GM18870 (cell line): ENCODE results near the gene FAM9C.
"Not testable (repeated sequence)": the region's sequence is repeated elsewhere in the genome, so short reads cannot be mapped to it uniquely, and the experiment has no call there.

Source experiments
- ATAC-seq: cut with Tn5 transposase; IDR thresholded peaks from one replicate; pipeline ENCODE4 v1.9.1; 2021; ENCODE audit warnings: moderate library complexity; ENCODE audit not compliant: unreplicated experiment

Gene FAM9C

DNA sequence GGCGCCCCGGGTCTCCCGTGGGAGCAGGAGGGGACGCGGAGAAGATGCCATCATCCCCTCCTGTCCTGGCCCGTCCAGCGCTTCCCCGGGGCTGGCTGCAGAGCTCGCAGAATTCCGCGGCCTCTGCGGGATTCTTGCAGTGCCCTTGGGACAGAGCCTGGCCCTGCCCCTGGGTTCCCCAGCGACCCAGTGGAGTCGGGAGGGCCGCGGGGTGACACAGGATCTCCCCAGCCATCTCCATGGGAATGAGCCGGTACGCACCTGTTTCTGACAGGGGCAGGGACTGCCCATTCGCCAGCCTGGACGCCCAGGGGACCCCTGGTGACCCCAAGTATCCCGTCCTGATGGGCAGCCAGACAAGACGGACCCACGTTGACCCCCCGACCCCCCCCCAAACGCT, 482 bp downstream of the FAM9C start:
- ATAC-seq, result no peak

DNA sequence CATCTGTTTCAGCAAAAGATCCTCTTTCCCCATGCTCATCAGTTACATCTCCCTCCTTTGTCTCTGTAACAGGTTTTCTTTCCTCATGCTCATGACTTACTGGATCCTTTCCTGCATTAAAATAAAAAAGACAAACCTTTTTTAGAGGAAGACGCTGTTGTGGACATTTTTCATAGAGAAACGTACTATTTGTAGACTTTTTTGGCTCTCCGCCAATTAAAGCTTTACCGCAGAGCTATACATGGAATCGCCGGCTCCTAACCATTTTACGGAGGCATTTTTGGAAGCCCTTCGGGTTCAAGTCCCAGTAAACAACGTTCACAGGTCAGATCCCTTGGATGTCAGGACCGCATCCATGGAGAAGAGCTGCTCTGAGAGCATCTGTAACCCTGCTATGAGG, 1.3 kb downstream of the FAM9C start:
- ATAC-seq, result no peak

DNA sequence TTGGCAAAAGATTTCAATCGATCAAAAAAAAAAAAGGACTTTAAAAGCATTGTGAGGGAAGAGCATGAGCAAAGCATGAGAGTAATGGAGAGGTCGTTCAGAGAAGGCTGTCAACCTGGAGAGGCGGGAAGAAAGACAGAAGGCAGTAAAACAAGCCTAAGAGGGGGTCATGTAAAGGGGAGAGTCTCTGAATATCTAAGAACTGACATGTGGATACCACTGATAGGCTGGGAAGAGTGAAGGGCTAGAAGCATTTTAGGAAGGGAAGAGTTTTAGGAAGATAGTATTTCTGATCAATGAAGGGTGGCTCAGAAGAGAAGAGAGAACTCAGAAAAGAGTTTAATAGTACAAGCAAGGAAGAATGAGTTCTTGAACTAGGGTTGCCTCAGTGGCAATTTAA, 7.5 kb downstream of the FAM9C start:
- ATAC-seq, result no peak

DNA sequence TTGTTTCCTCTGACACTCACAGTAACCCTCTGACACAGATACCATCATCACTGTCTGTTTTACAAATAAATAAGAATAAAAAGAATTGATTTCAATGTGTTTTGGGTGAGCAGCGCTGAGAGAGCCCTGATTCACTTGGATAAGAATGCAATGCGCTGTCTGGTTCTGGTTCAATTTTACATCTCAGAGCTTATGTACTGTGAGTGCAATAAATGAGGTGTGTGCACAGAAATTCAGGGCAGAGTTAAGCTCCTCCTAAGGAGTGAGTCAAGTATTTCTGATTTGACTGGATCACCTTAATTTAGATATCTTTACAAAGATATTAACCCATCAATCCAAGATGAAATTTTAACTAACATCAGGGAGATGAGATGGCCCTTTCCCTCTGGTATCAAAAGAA, 11.2 kb downstream of the FAM9C start:
- no peak for ATAC-seq

DNA sequence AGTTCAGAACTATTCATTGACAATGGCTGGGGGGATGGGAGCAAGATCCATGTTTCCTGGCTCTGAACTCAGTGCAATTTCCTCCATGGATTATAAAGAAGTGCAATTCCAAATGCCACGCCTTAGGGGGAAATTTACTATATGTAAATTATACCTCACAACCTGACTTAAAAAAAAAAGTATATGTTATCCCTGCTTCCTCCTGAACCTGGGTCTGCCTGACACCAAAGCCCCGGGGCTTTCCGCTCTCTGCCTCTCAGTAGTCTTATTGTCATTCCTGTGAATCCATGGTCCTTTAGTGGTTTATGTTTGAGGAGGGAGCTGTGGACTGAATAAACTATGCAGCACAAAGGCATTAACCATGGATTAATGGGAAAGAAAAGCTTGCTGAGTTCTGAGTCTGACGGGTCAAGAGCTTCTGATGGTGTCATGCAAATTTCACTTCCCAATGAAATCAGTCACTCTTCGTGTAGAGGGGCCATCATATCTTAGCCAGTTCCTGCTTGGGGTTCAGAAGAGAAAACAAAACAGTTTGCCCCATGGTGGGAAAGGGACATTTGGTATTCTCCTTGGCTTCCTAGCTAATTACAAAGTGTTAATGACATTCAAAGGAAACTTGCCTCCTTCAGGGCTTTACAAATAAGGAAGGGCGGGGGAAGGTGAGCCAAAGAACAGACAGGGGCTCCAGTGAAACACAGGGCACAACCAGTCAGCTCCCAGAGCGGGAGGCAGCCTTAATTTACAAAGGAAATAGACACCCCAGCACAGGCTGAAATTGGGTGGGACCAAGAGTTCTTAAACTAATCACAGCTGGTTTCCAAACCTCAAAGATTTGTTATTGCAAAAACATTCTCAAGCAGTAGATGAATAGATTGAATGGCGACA, 14.3 kb downstream of the FAM9C start:
- no peak for ATAC-seq

DNA sequence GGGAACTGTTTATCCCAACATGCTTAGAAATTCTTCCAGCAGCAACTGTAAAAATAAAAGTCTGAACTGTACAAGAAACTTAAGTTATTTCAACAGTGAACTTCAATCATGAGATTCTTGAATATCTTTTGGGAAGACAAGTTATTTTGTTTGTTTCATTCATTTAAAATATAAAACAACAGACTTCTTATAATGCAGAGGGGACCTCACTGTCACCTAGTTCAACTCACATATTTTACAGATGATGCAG, 14.9 kb downstream of the FAM9C start:
- no peak for ATAC-seq

DNA sequence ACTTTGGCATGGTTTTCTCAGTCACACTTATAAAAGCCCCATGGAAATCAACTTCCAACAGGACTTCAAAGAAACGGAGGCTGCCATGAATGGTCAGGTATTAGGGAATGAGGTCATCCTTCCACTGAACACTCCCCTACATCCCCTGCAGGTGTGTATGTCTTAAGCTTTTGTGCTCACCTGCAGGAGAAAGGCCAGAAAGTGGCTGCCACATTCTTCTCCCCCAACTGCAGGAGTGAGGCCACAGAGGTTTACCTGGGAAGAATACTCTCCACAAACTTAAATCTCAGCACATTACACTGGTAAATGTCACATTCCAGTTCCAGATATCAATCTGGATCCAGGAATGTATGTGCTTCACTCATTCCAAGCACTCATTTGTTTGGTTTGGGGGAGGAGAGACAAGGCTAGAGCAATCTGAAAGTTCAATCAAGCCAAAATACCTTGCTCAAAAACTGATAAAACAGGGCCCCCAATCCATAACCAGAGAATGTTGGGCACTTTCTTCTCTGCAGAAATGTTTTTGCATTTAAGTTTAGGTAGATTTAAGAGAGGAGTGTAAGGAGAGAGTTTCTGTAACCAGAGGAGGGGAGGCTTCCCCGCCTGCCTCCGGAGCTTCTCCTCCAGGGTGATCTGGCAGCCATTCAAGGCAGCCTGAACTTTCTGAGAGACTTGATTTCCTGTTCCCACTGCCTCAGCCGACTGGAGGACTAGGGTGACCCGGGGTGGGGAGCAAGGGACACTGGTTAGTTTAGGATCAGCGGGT, 15.4 kb downstream of the FAM9C start:
- no peak for ATAC-seq

DNA sequence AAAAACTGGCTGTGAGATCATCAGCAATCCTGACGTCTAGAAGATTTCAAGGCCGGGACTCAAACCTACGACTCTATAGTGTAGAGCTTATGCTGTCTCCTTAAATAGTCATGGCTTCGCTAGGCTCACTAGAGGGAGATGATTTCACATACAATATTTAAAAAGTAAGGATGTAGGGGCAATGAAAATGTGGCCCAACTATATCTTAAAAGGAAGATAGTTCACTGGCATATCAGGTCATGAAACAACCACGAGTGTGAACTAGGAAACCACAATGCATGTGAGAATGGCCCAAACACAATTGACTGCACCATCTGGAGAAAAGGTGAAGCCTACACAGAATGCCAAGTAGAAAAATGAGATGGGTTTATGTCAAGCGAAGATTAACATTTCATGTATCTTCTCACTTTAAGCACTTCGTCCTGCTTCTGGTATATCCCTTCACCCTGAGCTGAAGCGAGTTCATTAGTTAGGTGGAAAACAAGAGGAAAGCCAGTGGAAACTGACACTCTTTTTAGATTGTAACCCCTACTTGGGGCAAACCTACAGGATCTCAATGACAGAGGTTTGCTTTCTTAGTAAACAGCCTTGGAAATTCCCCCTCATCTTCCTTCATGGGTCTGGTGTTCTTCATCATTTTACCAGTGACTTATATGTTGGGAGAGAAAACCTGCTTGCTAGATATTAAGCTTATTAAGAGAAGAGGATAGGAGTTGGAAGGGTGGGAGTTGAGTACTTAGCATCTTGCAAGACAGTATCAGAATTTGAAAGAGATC, 17.4 kb downstream of the FAM9C start:
- no peak for ATAC-seq

DNA sequence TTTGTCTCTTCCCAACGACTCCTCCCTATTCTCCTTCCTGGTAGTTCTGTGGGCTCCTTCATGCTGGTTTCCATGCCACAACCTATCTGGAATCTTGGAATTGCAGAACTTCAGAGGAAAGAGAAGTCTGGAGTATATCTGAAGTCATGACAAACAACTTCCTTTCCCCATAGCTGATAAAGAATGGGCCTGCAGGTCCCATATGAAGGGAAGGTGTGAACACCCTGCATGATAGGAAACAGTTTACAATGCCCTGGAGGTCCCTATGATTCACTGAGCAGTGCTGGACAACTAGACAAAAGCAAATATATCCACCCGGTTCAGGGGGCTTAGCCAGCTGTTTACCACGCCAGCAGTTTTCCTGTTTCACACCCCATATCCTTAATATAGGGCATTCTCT, 19.4 kb downstream of the FAM9C start:
- ATAC-seq, result no peak

DNA sequence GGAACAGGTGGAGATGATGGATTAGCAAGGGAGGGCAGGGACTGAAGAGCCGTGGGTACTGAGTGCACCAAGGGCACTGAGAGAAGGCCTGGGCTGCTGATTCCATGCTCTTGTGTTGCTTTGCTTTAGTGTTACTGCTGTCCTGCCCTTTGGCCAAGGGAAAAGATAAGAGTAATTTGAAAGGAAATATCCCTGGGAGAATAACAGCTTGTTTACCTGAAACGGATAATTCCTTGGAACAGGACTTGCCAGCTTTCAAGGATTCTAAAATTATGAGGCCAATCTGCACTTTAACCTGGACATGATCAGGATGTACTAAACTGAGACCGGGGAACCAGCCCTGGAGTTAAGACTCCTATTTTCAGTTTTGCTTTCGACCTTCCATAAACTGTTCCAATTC, 20.4 kb downstream of the FAM9C start:
- ATAC-seq, result no peak

DNA sequence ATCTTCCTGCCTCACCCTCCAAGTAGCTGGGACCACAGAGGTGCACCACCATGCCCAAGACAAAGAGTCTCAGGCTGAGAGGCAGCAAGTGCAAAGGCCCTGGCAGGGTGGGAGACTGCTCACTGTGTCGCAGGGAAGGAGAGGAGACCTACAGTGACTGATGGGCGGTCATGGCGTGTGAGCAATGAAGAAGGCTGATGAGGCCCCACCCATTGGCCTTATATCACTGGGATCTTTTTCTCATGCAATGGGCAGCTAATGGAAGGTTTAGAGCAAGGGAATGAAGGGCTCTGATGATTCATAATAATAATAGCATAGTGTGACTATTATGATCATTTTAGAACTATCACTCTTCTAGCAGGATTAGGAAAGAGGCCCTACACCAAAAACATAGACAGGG, 20.9 kb downstream of the FAM9C start:
- no peak for ATAC-seq

DNA sequence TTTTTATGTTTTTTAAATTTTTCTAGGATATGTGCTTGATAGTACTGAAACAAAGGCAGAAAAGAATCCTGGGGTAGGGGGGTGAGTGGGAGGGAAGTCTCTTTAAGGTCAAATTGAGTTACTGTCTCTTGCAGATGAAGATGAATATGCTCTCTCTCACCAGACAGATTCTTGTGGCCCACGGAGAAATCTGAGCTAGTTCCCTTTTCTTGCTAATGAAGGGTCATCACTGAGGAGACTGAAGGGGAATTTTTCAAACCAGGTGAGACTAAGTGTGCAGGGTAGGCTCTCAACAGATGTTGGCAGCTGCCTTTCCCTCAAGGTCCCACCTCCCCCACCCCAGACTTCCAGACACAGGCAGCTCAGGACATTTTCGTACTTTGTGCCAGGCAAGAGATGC, 21.5 kb downstream of the FAM9C start:
- peak; percentile 87 for ATAC-seq

DNA sequence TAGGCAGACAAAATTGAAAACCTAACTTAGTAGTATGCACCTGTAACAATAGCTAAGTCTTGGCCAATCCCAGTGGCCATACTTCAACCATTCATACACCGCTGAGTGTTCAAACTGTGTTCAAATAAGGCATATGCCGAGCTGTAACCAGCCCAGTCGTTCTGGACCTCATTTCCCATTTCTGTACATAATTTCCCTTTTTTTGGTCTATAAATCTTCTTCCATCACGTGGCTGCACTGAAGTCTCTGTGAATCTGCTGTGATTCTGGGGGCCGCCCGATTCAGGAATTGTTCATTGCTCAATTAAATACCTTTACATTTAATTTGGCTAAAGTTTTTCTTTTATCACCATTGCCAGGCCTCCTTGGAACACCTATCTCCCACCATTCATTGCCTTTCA, 27.7 kb downstream of the FAM9C start:
- not testable (repeated sequence) for ATAC-seq

DNA sequence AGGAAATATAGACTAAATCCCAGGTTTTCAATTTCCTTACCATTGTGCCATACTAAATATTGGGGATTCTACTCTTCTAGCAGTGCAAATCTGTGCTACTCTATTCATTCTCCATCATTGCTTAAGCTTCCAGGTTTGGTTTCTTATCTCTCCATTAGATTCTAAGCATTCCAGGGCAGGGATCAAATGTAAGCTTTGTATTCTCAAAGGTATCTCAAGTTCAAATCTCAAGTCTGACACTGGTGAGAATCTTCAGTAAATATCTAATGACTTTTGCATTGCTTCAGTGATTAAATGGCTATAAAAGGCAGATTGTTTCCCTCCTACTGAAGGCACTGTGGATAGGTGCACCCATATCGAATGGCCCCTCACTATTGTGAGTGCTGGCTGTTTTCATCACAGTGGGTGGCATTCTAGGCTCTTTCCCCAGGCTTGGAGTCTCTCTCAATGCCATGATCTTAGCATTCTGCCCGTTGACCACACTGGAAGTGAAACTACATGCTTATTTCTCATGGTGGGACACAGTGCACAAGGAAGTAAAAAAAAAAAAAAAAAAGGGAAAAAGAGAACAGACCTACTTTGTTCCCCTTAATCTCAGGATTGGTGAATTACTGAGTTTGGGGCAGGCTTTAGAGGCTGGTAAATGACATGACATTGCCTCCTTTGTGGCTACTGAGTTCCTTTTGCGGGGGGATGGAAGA, 28.7 kb downstream of the FAM9C start:
- no peak for ATAC-seq

DNA sequence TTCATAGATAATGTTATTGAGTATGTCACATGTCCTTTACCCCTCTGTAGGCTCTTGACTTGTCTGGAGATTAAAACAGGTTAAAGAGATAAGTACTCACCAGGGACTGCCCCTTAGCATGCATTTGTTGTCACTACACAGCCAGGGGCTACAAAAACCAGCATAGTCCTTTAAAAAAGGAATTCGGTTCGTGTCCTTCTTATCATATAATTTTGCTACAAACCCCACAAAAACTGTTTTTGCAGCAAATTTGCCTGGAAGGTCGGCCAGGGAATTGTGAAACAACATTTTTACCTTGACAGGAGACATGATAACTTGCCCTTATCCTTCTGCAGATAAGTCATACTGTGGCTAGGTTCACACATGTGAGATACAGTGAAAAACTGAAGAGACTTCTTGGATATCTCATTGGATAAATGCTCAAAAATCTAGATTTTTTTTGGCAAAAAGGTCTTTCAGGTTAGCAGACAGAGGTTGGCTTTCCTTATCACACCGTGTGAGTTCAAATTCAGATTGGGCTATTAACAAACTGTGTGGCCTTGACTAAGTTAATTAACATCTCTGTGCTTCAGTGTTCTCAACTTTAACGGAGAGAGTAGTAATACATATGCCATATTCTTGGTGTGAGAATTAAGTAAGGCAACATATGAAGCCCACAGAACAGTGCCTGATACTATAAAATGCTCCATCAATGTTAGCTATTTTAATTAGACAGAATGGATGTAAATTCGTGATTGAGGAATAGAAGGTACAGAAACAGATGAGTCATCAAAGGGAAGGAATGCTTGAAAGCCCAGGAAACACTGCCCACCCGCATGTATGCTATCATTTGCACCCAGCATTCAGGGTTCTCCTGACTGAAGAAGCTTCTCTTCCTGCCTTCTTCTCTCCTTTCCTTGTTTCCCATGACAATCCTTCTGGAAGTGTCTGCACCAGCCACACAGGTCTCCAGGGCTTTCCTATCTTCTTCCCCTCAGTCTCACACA, 30.0 kb downstream of the FAM9C start:
- peak; percentile 20 for ATAC-seq

DNA sequence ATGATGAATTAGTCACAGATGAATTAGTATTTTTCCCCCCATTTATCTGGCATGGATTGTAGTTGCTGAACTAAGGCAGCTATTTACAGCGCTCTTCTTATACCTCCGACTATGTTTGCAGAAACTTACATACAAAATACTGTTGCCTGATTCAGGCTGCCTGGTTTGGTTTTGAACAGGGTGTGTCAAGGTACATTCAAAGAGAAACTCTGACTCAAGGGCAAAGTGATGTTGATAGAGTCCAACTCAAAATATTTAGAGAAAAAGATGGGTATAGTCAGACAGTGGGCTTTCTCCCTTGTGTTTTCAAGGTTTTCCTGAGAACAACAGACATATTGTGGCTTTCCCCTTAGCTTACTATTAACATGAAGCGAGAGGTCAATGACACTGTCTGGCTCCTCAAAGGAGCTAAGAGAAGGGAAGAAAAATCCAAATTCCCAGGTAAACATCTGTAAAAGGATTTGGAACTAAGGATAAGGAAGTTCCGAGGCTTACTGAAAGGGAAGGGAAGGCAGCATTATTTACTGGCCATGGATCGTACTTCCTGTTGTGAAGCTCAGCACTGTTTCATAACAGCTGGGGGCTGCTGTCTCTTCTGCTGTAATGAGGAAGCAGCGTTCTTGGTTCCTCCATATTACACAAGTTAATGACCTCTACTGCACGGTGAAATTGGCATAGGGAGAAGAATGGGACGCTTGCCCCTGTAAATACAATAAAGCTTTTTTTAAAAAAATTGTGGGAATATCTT, 30.9 kb downstream of the FAM9C start:
- ATAC-seq, result peak; percentile 78

DNA sequence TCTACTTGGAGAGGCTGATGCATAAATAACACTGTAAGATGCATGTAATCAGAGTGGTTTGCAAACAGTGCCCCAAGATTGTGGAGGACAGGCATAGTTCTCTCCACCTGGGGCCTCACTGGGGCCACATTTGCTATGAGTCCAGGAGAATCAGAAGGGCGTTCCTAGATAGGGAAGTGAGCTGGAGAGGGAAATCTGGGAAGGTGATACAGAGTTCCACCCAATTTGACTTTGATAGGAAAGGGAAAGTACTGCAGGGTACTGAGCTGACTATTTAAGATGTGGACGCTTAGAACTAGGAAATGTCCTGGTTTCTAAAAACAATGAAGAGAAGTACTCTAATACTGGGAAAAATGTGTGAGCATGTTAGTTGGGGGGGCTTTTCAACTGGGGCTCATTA, 33.9 kb downstream of the FAM9C start:
- no peak for ATAC-seq

DNA sequence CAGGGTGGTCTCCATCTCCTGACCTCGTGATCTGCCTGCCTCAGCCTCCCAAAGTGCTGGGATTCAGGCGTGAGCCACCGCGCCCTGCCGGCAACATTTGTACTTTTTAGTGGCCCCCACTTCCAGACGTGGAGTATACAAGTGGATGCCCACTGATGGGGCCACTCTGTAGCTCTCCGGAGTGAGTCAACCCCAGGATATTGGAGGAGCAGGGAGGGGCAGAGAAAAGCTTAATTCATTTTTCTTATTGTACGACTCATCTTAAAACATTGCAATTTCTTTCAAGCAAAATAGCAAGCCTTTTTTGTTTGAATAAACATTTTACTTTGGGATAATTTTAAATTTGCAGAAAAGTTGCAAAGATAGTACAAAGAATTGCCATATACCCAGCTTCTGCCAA, 34.6 kb downstream of the FAM9C start:
- no peak for ATAC-seq

DNA sequence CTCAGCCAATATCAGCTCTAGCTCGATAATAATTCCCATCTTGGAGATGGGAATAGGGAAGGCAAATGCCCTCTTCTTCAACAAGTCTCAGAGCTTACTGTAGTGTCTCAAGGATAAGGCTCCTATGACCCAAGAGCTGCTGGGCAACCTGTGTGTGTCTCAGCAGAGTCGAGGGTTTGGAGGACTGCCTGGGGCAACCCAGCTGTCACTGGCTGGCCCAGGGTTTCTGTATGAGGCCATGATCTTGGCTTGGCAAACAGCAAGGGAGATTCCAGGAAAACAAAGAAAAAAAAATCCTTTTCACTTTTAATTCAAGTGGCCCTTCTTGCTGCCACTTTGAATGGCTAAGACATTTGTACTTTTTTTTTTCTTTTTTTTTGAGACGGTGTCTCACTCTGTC, 35.1 kb downstream of the FAM9C start:
- no peak for ATAC-seq
